ENCODE results near the gene BMP8B.
A peak's percentile ranks its signal among the peaks of the same experiment; 100 is the strongest.
"Not testable (repeated sequence)": the region's sequence is repeated elsewhere in the genome, so short reads cannot be mapped to it uniquely, and the experiment has no call there.

BMP8B gene

GRCh38 chr1:39808784-39809517 lies 20.3 kb upstream of the BMP8B start:
- DNase-seq: no peak

GRCh38 chr1:39805385-39805784 lies 16.7 kb upstream of the BMP8B start:
- no peak for DNase-seq

- no peak for DNase-seq
Measured at GRCh38 chr1:39802496-39803260, 14.0 kb upstream of the BMP8B start.

- no peak for DNase-seq
Measured at GRCh38 chr1:39800471-39800835, 11.8 kb upstream of the BMP8B start.

GRCh38 chr1:39799770-39800470 lies 11.3 kb upstream of the BMP8B start:
- peak; percentile 73 to 76 for DNase-seq

- peak; percentile 78 to 81 for DNase-seq
Measured at GRCh38 chr1:39798859-39799769, 10.4 kb upstream of the BMP8B start.

- DNase-seq: no peak
Measured at GRCh38 chr1:39795651-39796050, 7.0 kb upstream of the BMP8B start.

GRCh38 chr1:39791838-39792237 lies 3.2 kb upstream of the BMP8B start:
- no peak for DNase-seq

GRCh38 chr1:39789571-39790110 lies 976 bp upstream of the BMP8B start:
- no peak for DNase-seq

- DNase-seq: no peak
Measured at GRCh38 chr1:39788426-39788757, 273 bp downstream of the BMP8B start.

GRCh38 chr1:39787964-39788363 lies 701 bp downstream of the BMP8B start:
- not testable (repeated sequence) for DNase-seq

- DNase-seq: no peak
Measured at GRCh38 chr1:39787468-39787867, 1.2 kb downstream of the BMP8B start.

GRCh38 chr1:39787108-39787375 lies 1.6 kb downstream of the BMP8B start:
- DNase-seq: not testable (repeated sequence)

GRCh38 chr1:39786303-39787107 lies 2.2 kb downstream of the BMP8B start:
- not testable (repeated sequence) for DNase-seq

- not testable (repeated sequence) for DNase-seq
Measured at GRCh38 chr1:39782685-39783084, 6.0 kb downstream of the BMP8B start.

- no peak for DNase-seq
Measured at GRCh38 chr1:39782103-39782502, 6.6 kb downstream of the BMP8B start.

- DNase-seq: no peak
Measured at GRCh38 chr1:39781349-39781715, 7.3 kb downstream of the BMP8B start.

- no peak for DNase-seq
Measured at GRCh38 chr1:39779821-39780220, 8.8 kb downstream of the BMP8B start.

GRCh38 chr1:39779137-39779536 lies 9.5 kb downstream of the BMP8B start:
- no peak for DNase-seq

GRCh38 chr1:39778463-39779099 lies 10.1 kb downstream of the BMP8B start:
- DNase-seq: not testable (repeated sequence)

GRCh38 chr1:39777896-39778295 lies 10.8 kb downstream of the BMP8B start:
- DNase-seq: not testable (repeated sequence)
